ENCODE measurements around the gene DCUN1D4. TPM values are rescaled to one million over a fixed set of nuclear protein-coding genes. Genes with fewer than 3 reads are reported as not detected.
A peak's percentile ranks its signal among the peaks of the same experiment; 100 is the strongest.
"Not testable (repeated sequence)": the region's sequence is repeated elsewhere in the genome, so short reads cannot be mapped to it uniquely, and the experiment has no call there.

The DCUN1D4 gene
- total RNA-seq, 1 experiment from 2014 or later = 30.4 TPM

DNA sequence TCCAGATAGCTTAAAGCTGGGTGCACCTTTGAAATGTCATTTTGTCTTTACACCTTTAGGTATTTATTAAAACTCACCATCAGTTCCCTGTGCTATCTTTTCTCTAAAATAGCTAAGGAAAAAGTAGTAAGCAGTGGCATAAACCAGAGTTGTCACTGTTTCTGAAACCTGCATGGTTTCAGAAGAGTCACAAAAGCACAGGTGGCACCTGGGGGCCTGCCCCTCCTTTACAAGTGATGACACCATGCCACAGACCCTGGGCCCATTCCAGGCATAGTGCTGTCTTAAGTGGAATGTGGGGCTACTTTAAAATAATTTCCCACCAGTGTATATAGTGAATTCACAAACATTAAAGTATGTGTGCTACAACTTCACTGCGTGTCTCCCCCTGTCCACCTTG, 47.8 kb downstream of the DCUN1D4 start:
- Histone ChIP-seq H3K36me3 (peaks cover 33% of the 10 kb centered on the region), H3K27ac (no peak overlapping the region), H3K27me3 (replicated peaks) (no peaks in the 10 kb centered on the region), H3K4me3 (no peak overlapping the region), H3K4me1 (replicated peaks) (peaks cover 10% of the 10 kb centered on the region), H3K9me3 (replicated peaks) (no peaks in the 10 kb centered on the region)
- no peak for DNase-seq (ENCODE audit: low read depth in 1 of 2, low spot score in 2 of 2)

DNA sequence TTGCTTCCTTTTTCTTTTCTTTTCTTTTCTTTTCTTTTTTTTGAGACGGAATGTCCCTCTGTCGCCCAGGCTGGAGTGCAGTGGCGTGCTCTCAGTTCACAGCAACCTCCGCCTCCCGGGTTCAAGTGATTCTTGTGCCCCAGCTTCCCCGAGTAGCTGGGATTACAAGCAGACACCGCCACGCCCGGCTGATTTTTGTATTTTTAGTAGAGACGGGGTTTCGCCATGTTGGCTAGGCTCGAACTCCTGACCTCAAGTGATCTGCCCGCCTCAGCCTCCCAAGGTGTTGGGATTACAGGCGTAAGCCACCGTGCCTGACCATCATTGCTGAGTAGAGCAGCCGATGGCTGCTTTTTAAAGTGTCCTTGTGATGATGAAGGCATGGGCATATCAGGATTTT, 50.4 kb downstream of the DCUN1D4 start:
- not testable (repeated sequence) for H3K27me3 ChIP-seq (replicated peaks); H3K4me3 ChIP-seq; H3K9me3 ChIP-seq (replicated peaks); H3K27ac ChIP-seq; DNase-seq (ENCODE audit: low read depth in 1 of 2, low spot score in 2 of 2)
- Histone ChIP-seq H3K36me3 (peaks cover 36% of the 10 kb centered on the region), H3K4me1 (replicated peaks) (peaks cover 15% of the 10 kb centered on the region)

DNA sequence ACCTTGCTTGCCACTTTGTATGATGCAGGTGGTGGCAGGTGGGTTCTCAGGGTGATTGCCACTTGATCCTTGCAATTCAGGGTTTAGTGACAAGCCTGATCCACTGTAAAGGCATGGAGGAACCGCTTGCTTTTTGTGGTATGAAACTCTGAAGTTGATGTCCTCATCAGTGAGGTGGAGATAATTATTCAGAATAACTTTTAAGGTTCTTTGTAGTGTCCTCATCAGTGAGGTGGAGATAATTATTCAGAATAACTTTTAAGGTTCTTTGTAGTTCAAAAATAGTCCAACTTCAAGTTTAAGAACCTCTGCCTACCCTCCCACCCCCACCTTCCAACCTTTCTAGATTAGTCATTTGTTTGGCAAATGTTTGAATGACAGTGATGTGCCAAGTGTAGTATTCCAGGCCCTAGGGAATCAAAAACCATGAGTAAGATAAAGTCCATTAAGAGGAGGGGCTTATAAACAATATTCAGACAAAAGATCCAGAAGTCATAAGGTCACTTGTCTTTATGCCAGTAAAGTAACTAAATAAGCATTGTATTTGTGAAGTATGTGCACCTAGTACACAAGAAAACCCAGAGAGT, 51.2 kb downstream of the DCUN1D4 start:
- Histone ChIP-seq H3K27me3 (replicated peaks) (no peaks in the 10 kb centered on the region), H3K27ac (no peak overlapping the region), H3K36me3 (peaks cover 34% of the 10 kb centered on the region), H3K4me1 (replicated peaks) (peaks cover 15% of the 10 kb centered on the region), H3K9me3 (replicated peaks) (no peaks in the 10 kb centered on the region), H3K4me3 (no peak overlapping the region)
- DNase-seq (ENCODE audit: low read depth in 1 of 2, low spot score in 2 of 2) = peak in 1 of 2 experiments; percentile 8

DNA sequence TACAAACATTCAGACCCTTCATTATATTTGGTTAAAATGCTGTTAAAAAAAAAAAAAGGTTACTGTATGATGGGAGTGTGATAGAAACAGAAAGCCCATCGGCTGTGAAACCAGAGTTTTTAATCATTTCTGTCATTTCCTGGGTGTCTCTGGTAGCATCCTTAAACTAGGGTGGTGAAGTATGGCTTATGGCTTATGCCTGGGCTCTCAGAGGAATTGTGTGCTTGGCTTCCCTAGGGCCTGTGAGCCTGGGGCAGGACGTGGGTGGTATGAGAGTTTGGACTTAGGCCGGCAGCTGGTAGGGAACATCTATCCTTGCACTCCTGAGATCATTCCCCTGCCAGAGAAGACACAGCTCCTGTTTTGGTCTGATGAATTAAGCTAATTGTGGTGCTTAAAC, 52.2 kb downstream of the DCUN1D4 start:
- no peaks in the 10 kb centered on the region for H3K27me3 ChIP-seq (replicated peaks)
- peaks cover 41% of the 10 kb centered on the region for H3K36me3 ChIP-seq
- peaks cover 15% of the 10 kb centered on the region for H3K4me1 ChIP-seq (replicated peaks)
- no peak overlapping the region for H3K4me3 ChIP-seq
- no peaks in the 10 kb centered on the region for H3K9me3 ChIP-seq (replicated peaks)
- H3K27ac ChIP-seq = no peak overlapping the region
- no peak for DNase-seq (ENCODE audit: low read depth in 1 of 2, low spot score in 2 of 2)

DNA sequence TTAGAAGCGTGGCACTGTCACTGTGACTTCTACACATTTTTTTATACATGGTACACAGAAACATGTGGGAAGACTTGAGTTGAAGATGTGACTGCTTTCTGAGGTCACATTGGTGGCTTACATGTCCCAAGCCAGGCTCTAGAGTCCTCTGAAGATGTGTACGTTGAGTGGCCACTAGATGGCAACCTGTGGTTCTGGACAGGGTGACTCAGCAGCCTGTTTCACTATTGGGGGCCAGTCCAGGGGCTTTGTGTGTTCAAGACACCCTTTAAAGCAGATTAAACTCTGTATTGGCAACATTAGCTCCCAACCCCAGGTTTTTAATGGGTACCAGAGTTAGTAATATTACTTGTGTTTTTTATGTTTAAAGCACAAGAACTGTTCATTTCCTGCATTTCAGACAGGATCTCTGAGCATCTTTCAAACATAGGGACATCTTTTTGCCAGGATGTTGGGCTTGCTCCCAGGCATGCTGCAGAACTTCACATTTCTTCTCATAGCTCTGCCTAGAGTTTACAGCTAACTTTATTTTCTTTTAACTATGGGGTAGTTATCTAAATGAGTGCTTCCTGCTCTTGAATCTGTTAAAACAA, 53.0 kb downstream of the DCUN1D4 start:
- no peaks in the 10 kb centered on the region for H3K9me3 ChIP-seq (replicated peaks)
- H3K4me3 ChIP-seq = no peak overlapping the region
- peaks cover 15% of the 10 kb centered on the region for H3K4me1 ChIP-seq (replicated peaks)
- H3K27ac ChIP-seq = peak overlapping the region; percentile 63
- peak; percentile 67 to 68 for DNase-seq (ENCODE audit: low read depth in 1 of 2, low spot score in 2 of 2)
- H3K27me3 ChIP-seq (replicated peaks) = no peaks in the 10 kb centered on the region
- H3K36me3 ChIP-seq = peaks cover 41% of the 10 kb centered on the region

- no peaks in the 10 kb centered on the region for H3K4me1 ChIP-seq (replicated peaks)
- H3K27me3 ChIP-seq (replicated peaks) = no peaks in the 10 kb centered on the region
- DNase-seq (ENCODE audit: low read depth in 1 of 2, low spot score in 2 of 2) = no peak
- no peak overlapping the region for H3K27ac ChIP-seq
- H3K9me3 ChIP-seq (replicated peaks) = no peaks in the 10 kb centered on the region
- H3K4me3 ChIP-seq = no peak overlapping the region
- peaks cover 46% of the 10 kb centered on the region for H3K36me3 ChIP-seq
These were observed 58.4 kb downstream of the DCUN1D4 start for GRCh38 chr4:51901363-51901762.

DNA sequence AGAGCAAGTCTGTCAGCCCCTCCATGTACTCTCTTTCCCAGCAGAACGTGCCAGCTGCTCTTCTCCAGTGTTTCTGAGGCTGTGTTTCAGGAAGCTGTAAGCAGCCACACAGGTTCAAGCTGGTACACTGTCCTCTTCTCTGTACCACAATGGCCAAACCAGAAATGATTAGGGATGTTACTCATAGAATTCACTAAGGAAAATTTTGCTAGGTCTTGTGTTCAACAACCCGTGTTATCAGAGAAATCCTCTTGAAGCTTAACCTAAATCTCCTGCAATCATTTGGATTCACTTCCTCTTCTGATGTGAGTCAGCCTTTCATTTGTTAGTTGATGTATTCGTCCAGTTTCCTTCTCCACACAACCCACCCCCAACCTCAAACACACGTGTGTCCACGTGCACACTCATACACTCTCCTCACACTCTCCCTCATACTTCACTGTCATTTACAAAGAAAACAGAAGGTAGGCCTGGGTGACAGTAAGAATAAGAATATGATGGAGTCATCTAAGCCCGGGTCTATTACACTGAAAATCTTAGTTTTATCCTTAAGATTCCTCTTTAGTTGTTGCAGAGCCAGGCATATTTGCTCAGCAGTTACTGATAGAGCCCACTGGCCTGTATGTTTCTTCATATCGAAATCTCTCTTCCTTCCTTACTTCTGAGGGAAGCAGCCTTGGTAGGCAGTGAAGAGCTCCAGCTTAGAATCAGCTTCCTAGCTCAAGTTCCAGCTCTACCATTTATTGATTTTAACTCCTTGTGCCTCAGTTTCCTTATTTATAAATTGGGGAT, 63.4 kb downstream of the DCUN1D4 start:
- Histone ChIP-seq H3K27ac (no peak overlapping the region), H3K36me3 (peaks cover 40% of the 10 kb centered on the region), H3K27me3 (replicated peaks) (no peaks in the 10 kb centered on the region), H3K4me3 (no peak overlapping the region), H3K4me1 (replicated peaks) (no peaks in the 10 kb centered on the region), H3K9me3 (replicated peaks) (no peaks in the 10 kb centered on the region)
- no peak for DNase-seq (ENCODE audit: low read depth in 1 of 2, low spot score in 2 of 2)

DNA sequence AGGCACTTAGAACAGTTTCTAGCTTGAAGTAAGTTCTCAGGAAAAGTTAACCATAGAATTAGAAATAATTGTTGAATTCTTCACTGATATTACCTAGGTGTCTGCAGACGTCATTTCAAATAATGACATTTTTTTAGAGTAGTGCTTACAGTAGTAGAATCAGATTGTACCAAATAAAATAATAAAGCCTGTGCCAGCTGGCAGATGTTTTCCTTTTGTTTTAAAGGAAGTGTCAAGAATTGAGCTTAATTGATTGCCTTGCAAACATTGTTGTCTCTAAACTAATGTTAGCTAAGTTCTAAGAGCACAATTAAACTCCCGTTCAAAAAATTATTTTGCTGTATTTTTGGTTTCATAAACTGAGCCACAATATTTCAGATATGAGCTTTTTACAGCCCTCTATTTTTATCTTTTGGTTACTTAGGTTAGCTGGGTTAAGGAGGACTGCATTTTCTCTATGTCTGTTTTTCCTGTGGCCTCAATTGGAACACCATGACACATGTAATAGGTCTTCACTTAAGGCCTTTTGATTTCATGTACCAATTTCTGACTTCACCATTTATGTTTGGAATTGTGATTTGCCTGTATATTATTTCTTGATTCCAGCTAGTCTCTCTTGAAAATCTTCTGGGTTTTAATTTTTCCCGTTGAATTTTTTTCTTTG, 64.2 kb downstream of the DCUN1D4 start:
- Histone ChIP-seq H3K27ac (no peak overlapping the region), H3K27me3 (replicated peaks) (no peaks in the 10 kb centered on the region), H3K4me3 (no peak overlapping the region), H3K4me1 (replicated peaks) (no peaks in the 10 kb centered on the region), H3K9me3 (replicated peaks) (no peaks in the 10 kb centered on the region), H3K36me3 (peaks cover 44% of the 10 kb centered on the region)
- DNase-seq (ENCODE audit: low read depth in 1 of 2, low spot score in 2 of 2) = no peak

GRCh38 chr4:51909236-51909703, 66.3 kb downstream of the DCUN1D4 start:
- DNase-seq (ENCODE audit: low read depth in 1 of 2, low spot score in 2 of 2) = no peak

DNA sequence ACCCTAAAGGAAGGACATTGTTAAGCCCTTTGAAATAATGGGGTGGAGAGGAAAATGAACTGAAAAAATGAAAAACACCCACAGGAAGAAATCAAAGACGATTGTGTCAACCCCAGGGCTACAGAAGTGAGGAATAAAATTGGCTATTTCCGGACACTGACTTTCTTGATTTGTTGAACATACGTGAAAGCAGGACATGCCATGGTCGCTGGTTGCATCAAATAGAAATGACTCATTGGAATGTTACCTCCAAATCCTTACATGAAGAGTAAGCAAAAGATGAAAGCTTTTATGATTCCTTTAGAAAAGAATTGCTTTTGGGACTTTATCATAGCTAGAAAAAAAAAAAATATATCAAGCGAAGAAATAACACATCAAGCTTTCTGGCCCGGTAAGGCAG, 75.3 kb downstream of the DCUN1D4 start:
- Histone ChIP-seq H3K9me3 (replicated peaks) (no peaks in the 10 kb centered on the region), H3K4me3 (no peak overlapping the region), H3K36me3 (peaks cover 20% of the 10 kb centered on the region), H3K27ac (no peak overlapping the region), H3K27me3 (replicated peaks) (no peaks in the 10 kb centered on the region), H3K4me1 (replicated peaks) (no peaks in the 10 kb centered on the region)
- DNase-seq (ENCODE audit: low read depth in 1 of 2, low spot score in 2 of 2) = no peak

More at GRCh38 chr4:51909236-51909703, 66.3 kb downstream of the DCUN1D4 start:
- no peak overlapping the region for H3K4me3 ChIP-seq
- H3K36me3 ChIP-seq = peaks cover 56% of the 10 kb centered on the region
- H3K9me3 ChIP-seq (replicated peaks) = no peaks in the 10 kb centered on the region
- H3K27ac ChIP-seq = no peak overlapping the region
- no peaks in the 10 kb centered on the region for H3K4me1 ChIP-seq (replicated peaks)
- no peaks in the 10 kb centered on the region for H3K27me3 ChIP-seq (replicated peaks)

- Histone ChIP-seq H3K9me3 (replicated peaks) (peaks cover 4% of the 10 kb centered on the region; the same call in 1 of the 2 replicates), H3K4me1 (replicated peaks) (no peaks in the 10 kb centered on the region), H3K27ac (no peak overlapping the region), H3K4me3 (no peak overlapping the region), H3K27me3 (replicated peaks) (no peaks in the 10 kb centered on the region), H3K36me3 (no peaks in the 10 kb centered on the region)
- no peak for DNase-seq (ENCODE audit: low read depth in 1 of 2, low spot score in 2 of 2)
These were observed 80.4 kb downstream of the DCUN1D4 start for GRCh38 chr4:51923343-51923742.

- no peaks in the 10 kb centered on the region for H3K4me1 ChIP-seq (replicated peaks)
- H3K36me3 ChIP-seq = no peaks in the 10 kb centered on the region
- peaks cover 4% of the 10 kb centered on the region; the same call in 1 of the 2 replicates for H3K9me3 ChIP-seq (replicated peaks)
- no peaks in the 10 kb centered on the region for H3K27me3 ChIP-seq (replicated peaks)
- H3K4me3 ChIP-seq = no peak overlapping the region
- no peak overlapping the region for H3K27ac ChIP-seq
- DNase-seq (ENCODE audit: low read depth in 1 of 2, low spot score in 2 of 2) = no peak
These were observed 82.4 kb downstream of the DCUN1D4 start for GRCh38 chr4:51925307-51925706.

GRCh38 chr4:51930557-51930956, 87.6 kb downstream of the DCUN1D4 start:
- Histone ChIP-seq H3K9me3 (replicated peaks) (no peaks in the 10 kb centered on the region), H3K27ac (no peak overlapping the region), H3K4me3 (no peak overlapping the region), H3K27me3 (replicated peaks) (no peaks in the 10 kb centered on the region), H3K36me3 (no peaks in the 10 kb centered on the region), H3K4me1 (replicated peaks) (no peaks in the 10 kb centered on the region)
- DNase-seq (ENCODE audit: low read depth in 1 of 2, low spot score in 2 of 2) = no peak

- H3K4me3 ChIP-seq = no peak overlapping the region
- no peak overlapping the region for H3K27ac ChIP-seq
- H3K9me3 ChIP-seq (replicated peaks) = no peaks in the 10 kb centered on the region
- no peaks in the 10 kb centered on the region for H3K36me3 ChIP-seq
- no peak for DNase-seq (ENCODE audit: low read depth in 1 of 2, low spot score in 2 of 2)
- no peaks in the 10 kb centered on the region for H3K27me3 ChIP-seq (replicated peaks)
- no peaks in the 10 kb centered on the region for H3K4me1 ChIP-seq (replicated peaks)
These were observed 88.5 kb downstream of the DCUN1D4 start for GRCh38 chr4:51931461-51931860.
